DND-41 (cell line): ENCODE results near the gene KCNMA1.

Experiments
- EZH2 ChIP-seq: IDR thresholded peaks from 3 replicates; pipeline ENCODE4 v1.6.1; 2012; ENCODE audit warnings: borderline replicate concordance, low read depth, mild to moderate bottlenecking, moderate library complexity, low read length, inconsistent platforms; ENCODE audit not compliant: severe bottlenecking
- TF ChIP-seq, protein P1 (sequence below): IDR thresholded peaks from 2 replicates; pipeline ENCODE4 v1.5.1; 2012; ENCODE audit warnings: borderline replicate concordance, low read length, moderate library complexity, mild to moderate bottlenecking; ENCODE audit not compliant: poor library complexity, severe bottlenecking; ENCODE audit errors: extremely low read depth

DNA sequence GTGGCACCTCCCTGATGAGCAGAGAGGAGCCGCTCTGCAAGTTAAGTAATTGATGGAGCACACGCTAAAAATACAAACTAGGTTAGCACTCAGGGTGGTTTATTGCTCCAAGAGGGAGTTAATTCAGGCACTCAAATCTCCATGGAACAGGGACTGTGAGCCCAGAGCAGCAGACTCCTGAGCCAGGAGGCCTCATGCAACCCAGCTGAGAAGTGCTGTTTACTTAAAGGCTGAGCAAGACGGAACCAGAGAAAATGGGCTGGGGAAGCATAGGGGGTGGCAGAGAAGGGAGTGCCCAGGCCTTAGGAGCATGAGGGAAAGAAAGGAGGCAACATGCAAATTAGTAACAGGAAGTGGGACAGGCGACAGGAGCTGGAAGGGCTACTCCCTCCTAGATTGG lies 174.1 kb downstream of the KCNMA1 start:
- TF ChIP-seq, protein P1, sequence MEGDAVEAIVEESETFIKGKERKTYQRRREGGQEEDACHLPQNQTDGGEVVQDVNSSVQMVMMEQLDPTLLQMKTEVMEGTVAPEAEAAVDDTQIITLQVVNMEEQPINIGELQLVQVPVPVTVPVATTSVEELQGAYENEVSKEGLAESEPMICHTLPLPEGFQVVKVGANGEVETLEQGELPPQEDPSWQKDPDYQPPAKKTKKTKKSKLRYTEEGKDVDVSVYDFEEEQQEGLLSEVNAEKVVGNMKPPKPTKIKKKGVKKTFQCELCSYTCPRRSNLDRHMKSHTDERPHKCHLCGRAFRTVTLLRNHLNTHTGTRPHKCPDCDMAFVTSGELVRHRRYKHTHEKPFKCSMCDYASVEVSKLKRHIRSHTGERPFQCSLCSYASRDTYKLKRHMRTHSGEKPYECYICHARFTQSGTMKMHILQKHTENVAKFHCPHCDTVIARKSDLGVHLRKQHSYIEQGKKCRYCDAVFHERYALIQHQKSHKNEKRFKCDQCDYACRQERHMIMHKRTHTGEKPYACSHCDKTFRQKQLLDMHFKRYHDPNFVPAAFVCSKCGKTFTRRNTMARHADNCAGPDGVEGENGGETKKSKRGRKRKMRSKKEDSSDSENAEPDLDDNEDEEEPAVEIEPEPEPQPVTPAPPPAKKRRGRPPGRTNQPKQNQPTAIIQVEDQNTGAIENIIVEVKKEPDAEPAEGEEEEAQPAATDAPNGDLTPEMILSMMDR: no peak
- TF ChIP-seq EZH2: no peak
